Fibroblast of the aortic adventitia (primary cell): ENCODE measurements around the gene SERPINF2. TPM values are rescaled to one million over a fixed set of nuclear protein-coding genes. Genes with fewer than 3 reads are reported as not detected.
"Not testable (repeated sequence)": the region's sequence is repeated elsewhere in the genome, so short reads cannot be mapped to it uniquely, and the experiment has no call there.

ENCODE experiments used
- DNase-seq: peaks from one replicate; pipeline ENCODE4 v3.0.0-alpha.2; 2010; ENCODE audit warnings: low read depth
- H3K4me3 ChIP-seq: 2 replicates; pipeline ENCODE4 v1.5.1; 2011; ENCODE audit warnings: low read depth, mild to moderate bottlenecking, control low read depth, low read length, moderate library complexity
- CTCF ChIP-seq: IDR thresholded peaks from 2 replicates; pipeline ENCODE4 v1.5.1; 2011; ENCODE audit warnings: mild to moderate bottlenecking, low read length, control low read depth, inconsistent platforms; ENCODE audit not compliant: insufficient read depth
- total RNA-seq: library from RNA; depleted of rRNA; stranded (reverse); fragments of >200 nt; gene quantifications from 2 replicates; pipeline ENCODE4 v1.2.3, GENCODE V29; 2012; ENCODE audit warnings: low replicate concordance

The SERPINF2 gene
- total RNA-seq, 1 donor, result 0.18 TPM

DNA sequence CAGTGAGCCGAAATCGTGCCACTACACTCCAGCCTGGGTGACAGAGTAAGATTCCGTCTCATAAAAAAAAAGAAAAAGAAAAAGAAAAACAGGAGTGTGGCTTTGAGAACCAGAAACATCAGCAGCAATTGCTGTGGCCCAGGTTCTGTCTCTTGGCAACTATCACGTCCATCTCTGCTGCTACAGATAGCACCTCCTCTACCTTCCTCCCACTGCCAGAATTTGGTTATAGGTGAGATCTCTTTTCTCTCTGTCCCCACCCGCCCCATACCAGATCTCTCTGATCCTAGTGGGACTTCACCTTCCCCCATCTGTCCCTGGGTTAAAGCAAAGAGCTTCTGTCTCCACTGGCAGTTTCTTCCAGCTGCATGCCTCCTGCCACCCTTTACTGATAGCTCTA, 35.6 kb upstream of the SERPINF2 start:
- no peak overlapping the region for H3K4me3 ChIP-seq
- no peak for DNase-seq
- TF ChIP-seq CTCF, result no peak

- DNase-seq, result not testable (repeated sequence)
Observed at GRCh38 chr17:1708791-1709346, 33.8 kb upstream of the SERPINF2 start.

DNA sequence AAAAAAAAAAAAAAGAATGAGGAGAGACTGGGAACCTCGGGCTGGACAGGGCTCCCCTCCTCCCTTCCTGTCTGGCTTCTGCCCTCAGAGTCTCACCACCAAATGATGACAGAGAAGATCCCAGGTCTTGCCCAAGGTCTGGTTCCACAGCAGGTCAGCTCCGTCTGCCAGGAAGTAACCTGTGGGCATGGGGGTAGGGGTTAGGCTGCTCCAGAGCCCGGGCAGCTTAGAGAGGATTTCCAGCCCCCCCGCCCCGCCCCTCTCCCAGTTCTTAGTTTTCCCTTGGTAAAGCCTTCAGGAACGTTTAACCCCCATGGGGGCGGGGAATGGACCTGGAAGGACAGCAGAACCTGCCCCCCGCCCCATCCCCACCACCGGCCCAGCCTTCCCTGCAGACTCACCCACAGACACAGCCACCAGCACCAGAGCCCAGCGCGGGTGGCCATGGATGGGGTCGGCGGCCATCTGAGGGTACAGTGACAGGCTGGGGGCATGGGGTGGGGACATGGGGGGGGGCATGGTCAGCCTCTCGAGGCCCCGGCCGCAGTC, 33.2 kb upstream of the SERPINF2 start:
- no peak for TF ChIP-seq CTCF
- DNase-seq, result no peak
- peak overlapping the region; percentile 70 for H3K4me3 ChIP-seq

More at GRCh38 chr17:1708791-1709346, 33.8 kb upstream of the SERPINF2 start:
- not testable (repeated sequence) for H3K4me3 ChIP-seq

DNA sequence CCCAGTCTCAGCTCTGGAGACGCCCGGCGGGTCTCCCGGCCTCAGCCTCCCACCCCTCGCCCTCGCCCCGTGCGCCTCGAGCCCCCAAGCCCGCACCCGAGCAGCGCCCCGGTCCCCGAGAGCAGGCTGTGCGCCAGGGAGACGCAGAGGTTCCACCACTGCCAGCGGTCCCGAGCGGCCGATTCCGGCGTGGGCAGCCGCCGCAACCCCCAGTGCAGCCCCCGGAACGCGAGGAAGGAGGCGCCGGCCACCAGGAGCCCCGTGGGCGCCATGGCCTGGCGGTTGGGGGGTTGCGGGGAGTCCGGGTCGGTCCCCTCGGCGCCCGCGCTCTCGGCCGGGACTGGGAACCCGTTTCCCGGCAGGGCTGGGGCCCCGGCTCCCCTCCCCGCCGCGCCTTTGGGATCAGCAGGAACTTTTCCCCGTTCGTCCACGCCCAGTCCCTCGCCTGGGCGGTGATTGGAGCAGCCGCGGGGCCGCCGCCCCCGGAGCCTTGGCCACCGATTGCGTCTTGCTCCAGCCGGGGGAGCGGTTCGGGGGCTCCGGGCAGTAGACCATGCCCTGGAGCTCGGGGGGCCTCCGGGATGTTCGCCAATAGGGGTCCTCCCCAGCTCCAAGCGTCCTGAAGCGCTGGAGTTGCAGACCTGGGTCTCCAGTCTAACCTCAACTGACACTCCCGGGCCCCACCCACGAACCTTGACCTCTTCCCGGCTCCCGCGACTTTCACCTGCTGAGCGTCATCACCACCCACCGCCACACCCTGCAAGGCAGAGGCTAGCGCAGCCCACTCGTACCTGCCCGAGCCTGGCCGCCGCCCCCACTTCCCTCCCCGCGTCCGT, 32.5 kb upstream of the SERPINF2 start, which contains the start of gene TLCD2:
TSS of gene TLCD2 (minus strand) at position 407 of the 836 bp plus-strand sequence. CDS start at position 272, 135 bp downstream.
- H3K4me3 ChIP-seq, result peak within 1 kb of the TSS; percentile 70
- peak; percentile 67 for DNase-seq
- TF ChIP-seq CTCF, result no peak

GRCh38 chr17:1710807-1711553, 31.7 kb upstream of the SERPINF2 start:
- TF ChIP-seq CTCF, result no peak
- DNase-seq, result peak; percentile 44
- H3K4me3 ChIP-seq, result peak overlapping the region; percentile 70

DNA sequence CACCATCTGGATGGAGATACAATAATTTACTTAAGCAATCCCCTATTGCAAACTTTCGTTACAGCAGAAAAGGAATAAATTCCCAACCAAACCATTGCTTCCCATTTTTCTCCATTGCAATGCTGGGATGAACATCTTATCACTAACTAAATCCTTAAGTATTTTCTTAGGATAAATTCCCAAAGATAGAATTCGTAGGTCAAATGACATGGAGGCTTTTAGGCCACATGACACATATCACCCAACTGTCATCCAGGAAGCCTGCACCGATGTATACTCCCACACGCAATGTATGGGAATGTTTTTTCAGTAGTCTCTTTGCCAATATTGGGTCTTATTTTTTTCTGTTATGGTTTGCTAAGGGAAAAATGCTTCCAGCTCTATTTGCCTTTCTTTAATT, 30.9 kb upstream of the SERPINF2 start:
- peak; percentile 25 for DNase-seq
- H3K4me3 ChIP-seq, result peak overlapping the region; percentile 40

More for the DNA sequence above, 30.9 kb upstream of the SERPINF2 start:
- TF ChIP-seq CTCF, result no peak
